ENCODE data around the gene PPP1R2.

Gene PPP1R2

DNA sequence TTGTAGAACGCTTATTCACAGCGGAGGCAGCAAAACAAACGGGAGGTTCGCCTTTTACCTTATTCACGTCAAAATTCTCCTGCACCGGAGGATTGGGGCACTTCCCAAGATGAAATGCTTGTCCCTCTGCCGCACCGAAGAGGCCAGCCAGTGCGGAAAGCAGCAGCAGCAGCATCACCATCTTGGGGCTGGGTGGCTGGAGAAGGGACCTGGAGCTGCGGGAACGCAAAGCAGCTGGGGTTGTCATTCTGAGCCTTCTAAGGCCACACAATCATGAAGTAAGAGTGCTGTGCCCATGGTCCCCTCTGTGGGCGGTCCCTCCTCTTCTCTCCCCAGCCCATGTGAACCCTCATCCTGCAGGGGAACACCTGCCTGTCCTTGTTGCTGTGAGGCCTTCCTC, 36.2 kb upstream of the PPP1R2 start:
- Histone ChIP-seq H4K20me1 (ENCODE audit: insufficient read depth, low read length) (no peaks in the 10 kb centered on the region), H3F3A (ENCODE audit: insufficient read depth, low read length) (no peaks in the 10 kb centered on the region), H3K9me3 (replicated peaks; ENCODE audit: insufficient read depth, low read length) (no peaks in the 10 kb centered on the region), H3K9ac (ENCODE audit: low read length) (no peak overlapping the region), H3K36me3 (replicated peaks; ENCODE audit: insufficient read depth, low read length) (no peaks in the 10 kb centered on the region), H3K9me2 (replicated peaks; ENCODE audit: insufficient read depth, low read length) (no peaks in the 10 kb centered on the region), H3K27ac (ENCODE audit: low read length) (no peak overlapping the region), H3K4me3 (ENCODE audit: low read length) (no peak overlapping the region), H2AFZ (ENCODE audit: low read length) (no peak overlapping the region), H3K27me3 (replicated peaks; ENCODE audit: insufficient read depth, low read length) (no peaks in the 10 kb centered on the region), H3K4me1 (ENCODE audit: low read length) (no peaks in the 10 kb centered on the region), H3K79me2 (ENCODE audit: low read length) (no peaks in the 10 kb centered on the region), H3K4me2 (ENCODE audit: low read depth, low read length) (no peak overlapping the region)
- no peak for DNase-seq
- no peak for TF ChIP-seq EZH2phosphoT487 (IDR thresholded peaks at IDR 0.05; ENCODE audit: low read length)
- TF ChIP-seq EZH2 (optimal IDR thresholded peaks at IDR 0.05; ENCODE audit: low read depth, low read length) = no peak
- TF ChIP-seq, protein P1, sequence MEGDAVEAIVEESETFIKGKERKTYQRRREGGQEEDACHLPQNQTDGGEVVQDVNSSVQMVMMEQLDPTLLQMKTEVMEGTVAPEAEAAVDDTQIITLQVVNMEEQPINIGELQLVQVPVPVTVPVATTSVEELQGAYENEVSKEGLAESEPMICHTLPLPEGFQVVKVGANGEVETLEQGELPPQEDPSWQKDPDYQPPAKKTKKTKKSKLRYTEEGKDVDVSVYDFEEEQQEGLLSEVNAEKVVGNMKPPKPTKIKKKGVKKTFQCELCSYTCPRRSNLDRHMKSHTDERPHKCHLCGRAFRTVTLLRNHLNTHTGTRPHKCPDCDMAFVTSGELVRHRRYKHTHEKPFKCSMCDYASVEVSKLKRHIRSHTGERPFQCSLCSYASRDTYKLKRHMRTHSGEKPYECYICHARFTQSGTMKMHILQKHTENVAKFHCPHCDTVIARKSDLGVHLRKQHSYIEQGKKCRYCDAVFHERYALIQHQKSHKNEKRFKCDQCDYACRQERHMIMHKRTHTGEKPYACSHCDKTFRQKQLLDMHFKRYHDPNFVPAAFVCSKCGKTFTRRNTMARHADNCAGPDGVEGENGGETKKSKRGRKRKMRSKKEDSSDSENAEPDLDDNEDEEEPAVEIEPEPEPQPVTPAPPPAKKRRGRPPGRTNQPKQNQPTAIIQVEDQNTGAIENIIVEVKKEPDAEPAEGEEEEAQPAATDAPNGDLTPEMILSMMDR (IDR thresholded peaks at IDR 0.05; ENCODE audit: low read length) = no peak

DNA sequence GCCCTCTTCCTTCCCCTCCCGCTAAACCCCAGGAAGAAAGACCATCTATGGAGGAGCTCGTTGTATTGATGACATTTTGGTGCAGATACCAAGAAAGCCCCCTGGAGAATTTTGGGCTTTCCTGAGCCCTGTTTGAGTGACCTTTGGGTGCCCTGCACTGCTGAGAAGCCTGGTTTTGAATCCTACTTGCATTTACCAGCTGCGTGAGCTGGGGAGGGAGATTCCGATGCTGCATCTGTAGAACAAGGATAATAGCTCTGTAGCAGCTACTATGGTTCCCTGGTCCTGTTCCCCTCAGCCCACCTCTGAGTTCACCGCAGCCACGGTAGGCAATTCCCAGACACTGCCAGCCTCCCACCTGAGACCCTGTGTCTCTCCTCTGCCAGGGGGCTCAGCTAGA, 35.4 kb upstream of the PPP1R2 start:
- TF ChIP-seq, protein P1 (IDR thresholded peaks at IDR 0.05; ENCODE audit: low read length) = no peak
- TF ChIP-seq EZH2 (optimal IDR thresholded peaks at IDR 0.05; ENCODE audit: low read depth, low read length) (no peak), EZH2phosphoT487 (IDR thresholded peaks at IDR 0.05; ENCODE audit: low read length) (no peak)
- no peaks in the 10 kb centered on the region for H4K20me1 ChIP-seq (ENCODE audit: insufficient read depth, low read length)
- no peaks in the 10 kb centered on the region for H3K36me3 ChIP-seq (replicated peaks; ENCODE audit: insufficient read depth, low read length)
- no peaks in the 10 kb centered on the region for H3K4me1 ChIP-seq (ENCODE audit: low read length)
- H3K9me2 ChIP-seq (replicated peaks; ENCODE audit: insufficient read depth, low read length) = no peaks in the 10 kb centered on the region
- H2AFZ ChIP-seq (ENCODE audit: low read length) = no peak overlapping the region
- no peak overlapping the region for H3K9ac ChIP-seq (ENCODE audit: low read length)
- H3F3A ChIP-seq (ENCODE audit: insufficient read depth, low read length) = no peaks in the 10 kb centered on the region
- no peaks in the 10 kb centered on the region for H3K79me2 ChIP-seq (ENCODE audit: low read length)
- H3K4me2 ChIP-seq (ENCODE audit: low read depth, low read length) = no peak overlapping the region
- DNase-seq = no peak
- no peaks in the 10 kb centered on the region for H3K27me3 ChIP-seq (replicated peaks; ENCODE audit: insufficient read depth, low read length)
- no peaks in the 10 kb centered on the region for H3K9me3 ChIP-seq (replicated peaks; ENCODE audit: insufficient read depth, low read length)
- H3K4me3 ChIP-seq (ENCODE audit: low read length) = no peak overlapping the region
- H3K27ac ChIP-seq (ENCODE audit: low read length) = no peak overlapping the region

DNA sequence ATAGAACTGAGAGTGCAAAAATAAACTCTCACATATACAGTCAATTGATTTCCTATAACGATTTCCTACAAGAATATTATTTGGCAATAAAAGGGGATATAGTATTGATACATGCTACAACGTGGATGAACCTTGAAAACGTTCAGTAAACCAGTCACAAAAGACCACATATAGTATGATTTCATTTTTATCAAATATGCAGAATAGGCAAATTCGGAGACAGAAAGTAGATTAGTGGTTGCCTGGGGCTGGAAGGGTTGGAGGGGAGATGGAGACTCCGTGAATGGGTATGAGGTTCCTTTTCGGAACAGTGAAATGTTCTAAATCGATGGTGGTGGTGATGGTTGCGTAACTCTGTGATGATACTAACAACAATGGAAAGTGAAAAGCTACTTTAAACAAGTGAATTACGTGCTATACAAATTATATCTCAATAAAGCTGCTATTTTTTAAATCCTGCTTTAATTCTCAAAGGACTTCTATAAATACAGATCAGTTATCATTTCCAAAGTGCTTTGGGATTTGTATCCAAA, 34.6 kb upstream of the PPP1R2 start:
- H2AFZ ChIP-seq (ENCODE audit: low read length) = no peak overlapping the region
- no peaks in the 10 kb centered on the region for H3K27me3 ChIP-seq (replicated peaks; ENCODE audit: insufficient read depth, low read length)
- no peak for TF ChIP-seq EZH2 (optimal IDR thresholded peaks at IDR 0.05; ENCODE audit: low read depth, low read length)
- no peaks in the 10 kb centered on the region for H3K9me3 ChIP-seq (replicated peaks; ENCODE audit: insufficient read depth, low read length)
- H4K20me1 ChIP-seq (ENCODE audit: insufficient read depth, low read length) = no peaks in the 10 kb centered on the region
- H3K9ac ChIP-seq (ENCODE audit: low read length) = no peak overlapping the region
- H3K4me1 ChIP-seq (ENCODE audit: low read length) = no peaks in the 10 kb centered on the region
- no peak overlapping the region for H3K4me3 ChIP-seq (ENCODE audit: low read length)
- no peaks in the 10 kb centered on the region for H3K36me3 ChIP-seq (replicated peaks; ENCODE audit: insufficient read depth, low read length)
- H3K9me2 ChIP-seq (replicated peaks; ENCODE audit: insufficient read depth, low read length) = no peaks in the 10 kb centered on the region
- no peaks in the 10 kb centered on the region for H3K79me2 ChIP-seq (ENCODE audit: low read length)
- H3K4me2 ChIP-seq (ENCODE audit: low read depth, low read length) = no peak overlapping the region
- no peak overlapping the region for H3K27ac ChIP-seq (ENCODE audit: low read length)
- no peak for DNase-seq
- no peaks in the 10 kb centered on the region for H3F3A ChIP-seq (ENCODE audit: insufficient read depth, low read length)

DNA sequence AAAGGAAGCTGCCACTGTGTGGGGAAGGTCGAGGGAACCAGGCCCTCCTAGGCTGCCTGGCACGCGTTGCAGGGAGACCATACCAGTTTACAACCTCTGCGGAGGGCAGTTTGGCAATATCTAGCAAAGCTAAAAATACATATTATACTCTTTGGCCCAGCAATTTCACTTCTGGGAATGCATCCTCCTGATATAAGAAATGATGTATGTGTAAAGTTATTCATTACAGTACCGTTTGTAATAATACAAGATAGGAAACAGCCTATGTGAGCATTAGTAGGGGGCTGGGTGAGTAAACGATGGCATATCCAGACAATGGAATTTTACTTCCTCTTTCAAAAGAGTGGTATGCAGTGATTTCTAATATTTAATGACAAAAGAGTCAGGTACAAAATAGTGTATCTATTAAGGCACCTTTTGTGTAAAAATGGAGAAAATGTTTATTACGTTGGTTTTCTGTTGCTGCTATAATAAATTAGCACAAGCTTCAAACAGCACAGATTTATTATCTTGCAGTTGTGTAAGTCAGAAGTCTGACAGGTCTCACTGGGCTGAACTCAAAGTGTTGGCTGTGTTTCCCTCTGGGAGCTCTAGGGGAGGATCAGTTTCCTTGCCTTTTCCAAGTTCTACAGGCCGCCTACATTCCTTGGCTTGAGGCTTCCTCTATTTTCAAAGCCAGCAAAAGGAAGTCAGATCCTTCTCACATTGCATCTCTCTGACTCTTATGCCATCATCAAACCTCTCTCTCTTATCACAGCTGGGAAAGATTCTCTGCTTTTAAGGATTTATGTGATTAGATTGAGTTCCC, 31.6 kb upstream of the PPP1R2 start:
- Histone ChIP-seq H4K20me1 (ENCODE audit: insufficient read depth, low read length) (no peaks in the 10 kb centered on the region), H3K4me1 (ENCODE audit: low read length) (no peaks in the 10 kb centered on the region), H3K36me3 (replicated peaks; ENCODE audit: insufficient read depth, low read length) (no peaks in the 10 kb centered on the region), H3F3A (ENCODE audit: insufficient read depth, low read length) (no peaks in the 10 kb centered on the region), H3K4me3 (ENCODE audit: low read length) (no peak overlapping the region), H3K9me3 (replicated peaks; ENCODE audit: insufficient read depth, low read length) (no peaks in the 10 kb centered on the region), H3K4me2 (ENCODE audit: low read depth, low read length) (no peak overlapping the region), H3K9ac (ENCODE audit: low read length) (no peak overlapping the region), H2AFZ (ENCODE audit: low read length) (no peak overlapping the region), H3K79me2 (ENCODE audit: low read length) (no peaks in the 10 kb centered on the region), H3K9me2 (replicated peaks; ENCODE audit: insufficient read depth, low read length) (no peaks in the 10 kb centered on the region), H3K27ac (ENCODE audit: low read length) (no peak overlapping the region), H3K27me3 (replicated peaks; ENCODE audit: insufficient read depth, low read length) (no peaks in the 10 kb centered on the region)
- DNase-seq = no peak
- TF ChIP-seq, protein P1 (IDR thresholded peaks at IDR 0.05; ENCODE audit: low read length) = no peak
- TF ChIP-seq EZH2 (optimal IDR thresholded peaks at IDR 0.05; ENCODE audit: low read depth, low read length) (no peak), EZH2phosphoT487 (IDR thresholded peaks at IDR 0.05; ENCODE audit: low read length) (no peak)

All from MM.1S (cell line).